HL-60 (cell line): ENCODE data around the gene PPP2R5D.

Experiments used
- DNase-seq, 2 experiments: peaks; one replicate each; pipeline ENCODE4 v3.0.0-alpha.2; 2010 to 2020; ENCODE audit warnings: low read depth in 1 of 2, low spot score in 1 of 2
- H3K27ac ChIP-seq: fragments of 250-450 bp; sonication (Bioruptor Pico); replicated peaks from 2 replicates; pipeline ENCODE4 v1.5.1; 2020; ENCODE audit warnings: mild to moderate bottlenecking, moderate library complexity
- H3K27me3 ChIP-seq: fragments of 250-450 bp; sonication (Bioruptor Pico); 2 replicates; pipeline ENCODE4 v1.5.1; 2021; ENCODE audit warnings: mild to moderate bottlenecking, moderate library complexity; ENCODE audit not compliant: insufficient read depth, poor library complexity, severe bottlenecking
- H3K4me3 ChIP-seq: replicated peaks from 2 replicates; pipeline ENCODE4 v1.5.1; 2011; ENCODE audit warnings: mild to moderate bottlenecking, control low read depth, low read length; ENCODE audit not compliant: insufficient read depth
- CTCF ChIP-seq: IDR thresholded peaks from one replicate; pipeline ENCODE4 v1.5.1; 2011; ENCODE audit warnings: low read length, control low read depth, inconsistent platforms; ENCODE audit not compliant: insufficient read depth
- GABPA ChIP-seq: IDR thresholded peaks from 2 replicates; pipeline ENCODE4 v1.6.1; 2012; ENCODE audit warnings: low read depth
- POLR2AphosphoS5 ChIP-seq: IDR thresholded peaks from 2 replicates; pipeline ENCODE4 v1.6.1; 2012; ENCODE audit warnings: low read depth
- REST ChIP-seq: IDR thresholded peaks from 2 replicates; pipeline ENCODE4 v1.6.1; 2012; ENCODE audit warnings: low read depth; ENCODE audit not compliant: insufficient replicate concordance
- SPI1 ChIP-seq: IDR thresholded peaks from 2 replicates; pipeline ENCODE4 v1.6.1; 2012; ENCODE audit warnings: low read depth, mild to moderate bottlenecking, borderline replicate concordance

Gene PPP2R5D

GRCh38 chr6:42981836-42982235 is 2.5 kb upstream of the PPP2R5D start:
- H3K27ac ChIP-seq: no peak overlapping the region
- DNase-seq: no peak
- H3K4me3 ChIP-seq: no peak overlapping the region
- TF ChIP-seq CTCF: no peak
- no peak for TF ChIP-seq GABPA
- no peak for TF ChIP-seq SPI1
- TF ChIP-seq REST: no peak
- no peak for TF ChIP-seq POLR2AphosphoS5
- H3K27me3 ChIP-seq: no peaks in the 10 kb centered on the region

- Histone ChIP-seq H3K27me3 (no peaks in the 10 kb centered on the region), H3K4me3 (peak overlapping the region; percentile 92), H3K27ac (peak overlapping the region; percentile 68)
- no peak for TF ChIP-seq POLR2AphosphoS5
- no peak for TF ChIP-seq GABPA
- no peak for TF ChIP-seq REST
- no peak for TF ChIP-seq CTCF
- TF ChIP-seq SPI1: no peak
- peak in 1 of 2 experiments; percentile 25 for DNase-seq
Observed at GRCh38 chr6:42984924-42985475, 630 bp downstream of the PPP2R5D start.

DNA sequence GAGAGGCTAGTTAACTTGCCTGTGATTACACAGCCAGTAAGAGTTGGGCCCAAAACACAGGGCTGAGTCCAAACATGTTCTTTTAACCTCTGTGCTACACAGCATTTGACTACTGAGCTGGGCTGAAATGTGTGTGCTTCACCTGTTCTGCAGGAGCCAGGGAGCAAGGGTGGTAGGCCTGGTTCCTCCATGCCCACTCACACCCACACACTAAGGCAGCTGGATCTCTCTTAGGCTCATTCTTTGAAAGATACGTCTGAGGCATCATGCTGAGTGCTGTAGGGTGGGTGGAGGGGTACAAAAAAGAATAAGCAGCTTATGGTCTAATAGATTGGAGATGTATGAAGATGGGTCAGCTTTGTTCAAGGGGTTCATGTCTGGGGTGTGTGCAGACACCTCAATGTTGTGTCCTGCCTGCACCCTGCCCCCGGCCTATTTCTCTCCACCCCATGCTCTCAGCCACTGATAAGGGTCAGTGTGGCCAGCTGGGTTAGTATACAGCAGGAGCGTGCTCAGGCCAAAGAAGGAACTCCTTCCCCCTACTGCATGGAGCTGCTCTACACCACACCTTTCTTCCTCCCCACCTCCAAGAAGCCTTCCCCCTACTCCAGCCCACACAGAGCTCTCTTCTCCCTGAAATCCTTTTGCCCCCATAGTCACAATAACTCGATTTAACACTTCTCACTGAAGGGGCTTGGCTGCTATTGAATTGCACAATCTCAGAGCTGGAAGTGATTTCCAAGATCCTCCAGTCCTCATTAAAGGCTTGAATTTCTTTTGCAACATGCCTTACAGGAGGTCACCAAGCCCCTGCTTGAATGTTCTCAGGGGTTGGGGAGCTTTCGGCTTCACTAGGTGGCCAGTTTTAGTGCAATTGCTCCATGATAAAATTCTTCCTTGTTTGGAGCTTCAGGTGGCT is 3.4 kb downstream of the PPP2R5D start:
- DNase-seq: no peak
- no peak overlapping the region for H3K4me3 ChIP-seq

More for the DNA sequence above, 3.4 kb downstream of the PPP2R5D start:
- no peaks in the 10 kb centered on the region for H3K27me3 ChIP-seq
- no peak overlapping the region for H3K27ac ChIP-seq
- no peak for TF ChIP-seq POLR2AphosphoS5
- no peak for TF ChIP-seq SPI1
- TF ChIP-seq CTCF: no peak
- no peak for TF ChIP-seq GABPA
- TF ChIP-seq REST: no peak
